AG09309 (cell line): ENCODE results near the gene PLD5.
"Not testable (repeated sequence)": the region's sequence is repeated elsewhere in the genome, so short reads cannot be mapped to it uniquely, and the experiment has no call there.

ENCODE experiments used
- DNase-seq: peaks from one replicate; pipeline ENCODE4 v3.0.0-alpha.2; 2010; ENCODE audit warnings: low read depth
- H3K4me3 ChIP-seq: 2 replicates; pipeline ENCODE4 v1.5.1; 2011; ENCODE audit warnings: mild to moderate bottlenecking, low read depth, low read length, moderate library complexity; ENCODE audit not compliant: control insufficient read depth
- TF ChIP-seq, protein P1 (sequence below): IDR thresholded peaks from 2 replicates; pipeline ENCODE4 v1.5.1; 2011; ENCODE audit warnings: mild to moderate bottlenecking, low read depth, low read length, inconsistent platforms; ENCODE audit not compliant: insufficient read depth, control insufficient read depth; ENCODE audit errors: missing control alignments

PLD5 gene

DNA sequence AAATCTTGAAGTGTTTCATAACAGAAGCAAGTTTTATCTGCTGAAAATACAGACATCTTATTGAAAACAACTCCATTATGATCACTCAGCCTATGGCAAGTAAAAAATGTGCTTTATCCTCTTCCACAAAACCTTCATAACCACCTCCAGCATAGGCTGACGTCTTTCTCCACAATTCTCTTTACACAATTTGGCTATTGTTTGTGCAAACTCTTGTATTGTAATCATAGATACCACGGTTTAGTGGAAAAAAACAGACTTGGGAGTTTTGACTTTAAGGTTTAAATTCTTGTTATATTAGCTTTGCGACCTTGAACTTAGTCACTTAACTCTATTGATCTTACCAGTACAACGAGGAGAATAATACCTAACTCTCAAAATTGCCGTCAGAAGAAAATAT lies 126.1 kb downstream of the PLD5 start:
- DNase-seq, result no peak
- TF ChIP-seq, protein P1, sequence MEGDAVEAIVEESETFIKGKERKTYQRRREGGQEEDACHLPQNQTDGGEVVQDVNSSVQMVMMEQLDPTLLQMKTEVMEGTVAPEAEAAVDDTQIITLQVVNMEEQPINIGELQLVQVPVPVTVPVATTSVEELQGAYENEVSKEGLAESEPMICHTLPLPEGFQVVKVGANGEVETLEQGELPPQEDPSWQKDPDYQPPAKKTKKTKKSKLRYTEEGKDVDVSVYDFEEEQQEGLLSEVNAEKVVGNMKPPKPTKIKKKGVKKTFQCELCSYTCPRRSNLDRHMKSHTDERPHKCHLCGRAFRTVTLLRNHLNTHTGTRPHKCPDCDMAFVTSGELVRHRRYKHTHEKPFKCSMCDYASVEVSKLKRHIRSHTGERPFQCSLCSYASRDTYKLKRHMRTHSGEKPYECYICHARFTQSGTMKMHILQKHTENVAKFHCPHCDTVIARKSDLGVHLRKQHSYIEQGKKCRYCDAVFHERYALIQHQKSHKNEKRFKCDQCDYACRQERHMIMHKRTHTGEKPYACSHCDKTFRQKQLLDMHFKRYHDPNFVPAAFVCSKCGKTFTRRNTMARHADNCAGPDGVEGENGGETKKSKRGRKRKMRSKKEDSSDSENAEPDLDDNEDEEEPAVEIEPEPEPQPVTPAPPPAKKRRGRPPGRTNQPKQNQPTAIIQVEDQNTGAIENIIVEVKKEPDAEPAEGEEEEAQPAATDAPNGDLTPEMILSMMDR, result no peak
- H3K4me3 ChIP-seq, result no peak overlapping the region

DNA sequence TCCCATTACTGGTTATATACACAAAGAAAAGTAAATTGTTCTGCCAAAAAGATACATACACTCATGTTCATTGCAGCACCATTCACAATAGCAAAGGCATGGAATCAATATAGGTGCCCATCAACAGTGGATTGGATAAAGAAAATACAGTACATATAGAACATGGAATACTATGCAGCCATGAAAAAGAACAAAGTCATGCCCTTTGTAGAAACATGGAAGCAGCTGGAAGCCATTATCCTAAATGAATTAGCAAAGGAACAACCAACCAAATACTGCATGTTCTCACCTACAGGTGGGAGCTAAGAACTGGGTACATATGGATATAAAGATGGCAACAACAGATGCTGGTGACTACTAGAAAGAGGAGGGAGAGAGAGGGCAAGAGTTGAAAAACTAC lies 132.6 kb downstream of the PLD5 start:
- DNase-seq, result no peak
- H3K4me3 ChIP-seq, result no peak overlapping the region
- TF ChIP-seq, protein P1, result no peak

DNA sequence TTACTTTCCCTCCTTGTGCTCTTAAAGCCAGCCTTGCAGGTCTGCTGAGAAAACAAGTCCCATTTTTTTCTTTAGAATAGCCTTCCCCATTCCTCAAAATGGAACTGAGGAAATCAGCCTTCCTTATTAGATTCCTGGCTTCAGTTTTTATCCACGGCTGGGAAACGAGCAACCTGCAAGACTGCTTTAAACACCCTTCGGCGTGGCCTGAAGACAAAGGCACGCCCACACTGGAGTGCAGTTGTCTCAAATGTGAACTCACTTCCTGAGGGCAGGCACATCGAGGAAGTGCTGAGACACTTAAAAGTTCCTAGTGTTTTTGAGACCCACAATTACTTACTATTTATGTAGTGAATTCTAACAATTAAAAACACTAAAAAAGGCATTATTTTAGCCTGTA lies 148.4 kb downstream of the PLD5 start:
- H3K4me3 ChIP-seq, DNase-seq: not testable (repeated sequence)

DNA sequence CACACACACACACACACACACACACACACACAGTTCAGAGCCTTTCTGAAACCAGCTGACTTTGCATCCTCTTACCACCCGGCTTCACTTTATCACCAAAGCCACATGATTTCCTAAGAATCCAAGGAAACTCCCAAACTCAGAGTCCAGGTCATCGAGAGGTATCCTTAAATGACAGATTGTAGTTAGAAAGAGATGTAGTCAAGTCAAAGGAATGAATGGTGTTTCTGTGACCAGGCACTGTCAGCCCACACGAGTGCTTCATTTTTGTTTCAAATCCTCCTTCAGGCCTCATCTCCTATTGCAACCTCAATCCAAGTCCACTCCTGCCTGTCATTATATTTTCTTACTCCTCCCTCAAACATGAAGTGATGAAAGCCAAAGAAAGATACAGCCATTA lies 174.1 kb downstream of the PLD5 start:
- H3K4me3 ChIP-seq, DNase-seq: not testable (repeated sequence)

DNA sequence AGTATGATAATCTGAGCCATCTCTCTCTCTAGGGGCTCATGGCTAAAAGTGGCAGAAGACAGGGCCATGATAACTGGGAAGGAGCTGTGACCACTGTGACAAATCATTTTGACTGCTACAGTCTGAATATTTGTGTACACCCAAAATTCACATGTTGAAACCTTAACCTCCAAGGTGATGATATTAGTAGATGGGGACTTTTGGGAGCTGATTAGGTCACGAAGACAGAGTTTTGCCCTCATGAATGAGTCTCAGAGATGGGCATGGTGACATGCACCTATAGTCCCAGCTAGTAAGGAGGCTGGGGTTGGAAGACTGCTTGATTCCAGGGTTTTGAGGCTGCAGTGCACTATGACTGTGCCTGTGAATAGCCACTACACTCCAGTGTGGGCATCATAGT lies 174.9 kb downstream of the PLD5 start:
- TF ChIP-seq, protein P1, result no peak
- H3K4me3 ChIP-seq, result no peak overlapping the region
- no peak for DNase-seq

GRCh38 chr1:242330865-242331264 lies 193.6 kb downstream of the PLD5 start:
- DNase-seq, H3K4me3 ChIP-seq: not testable (repeated sequence)

- H3K4me3 ChIP-seq, result not testable (repeated sequence)
Observed at GRCh38 chr1:242327381-242327780, 197.1 kb downstream of the PLD5 start.

GRCh38 chr1:242321981-242322380 lies 202.5 kb downstream of the PLD5 start:
- DNase-seq, H3K4me3 ChIP-seq: not testable (repeated sequence)

More at GRCh38 chr1:242327381-242327780, 197.1 kb downstream of the PLD5 start:
- not testable (repeated sequence) for DNase-seq

- no peak overlapping the region for H3K4me3 ChIP-seq
- TF ChIP-seq, protein P1, result no peak
- DNase-seq, result no peak
Observed at GRCh38 chr1:242318140-242318539, 206.4 kb downstream of the PLD5 start.

DNA sequence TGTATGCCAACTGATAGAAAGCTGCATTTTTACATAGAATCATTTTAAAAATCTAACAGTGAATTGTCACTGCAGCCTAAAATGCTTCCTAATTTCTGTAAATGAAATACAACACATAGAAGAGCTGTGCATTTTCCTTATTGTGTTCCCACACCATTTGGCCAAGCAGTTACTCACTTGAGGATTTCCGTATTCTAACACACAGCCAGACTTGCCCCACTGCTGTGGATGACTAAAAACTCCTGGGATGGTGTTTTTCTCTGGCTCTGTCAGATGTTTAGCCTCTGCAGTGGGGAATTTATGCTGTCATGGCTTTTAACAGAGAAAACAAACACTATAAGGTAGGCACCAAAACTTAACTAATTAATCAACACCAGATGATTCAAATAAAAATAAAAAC lies 209.6 kb downstream of the PLD5 start:
- not testable (repeated sequence) for DNase-seq, H3K4me3 ChIP-seq

DNA sequence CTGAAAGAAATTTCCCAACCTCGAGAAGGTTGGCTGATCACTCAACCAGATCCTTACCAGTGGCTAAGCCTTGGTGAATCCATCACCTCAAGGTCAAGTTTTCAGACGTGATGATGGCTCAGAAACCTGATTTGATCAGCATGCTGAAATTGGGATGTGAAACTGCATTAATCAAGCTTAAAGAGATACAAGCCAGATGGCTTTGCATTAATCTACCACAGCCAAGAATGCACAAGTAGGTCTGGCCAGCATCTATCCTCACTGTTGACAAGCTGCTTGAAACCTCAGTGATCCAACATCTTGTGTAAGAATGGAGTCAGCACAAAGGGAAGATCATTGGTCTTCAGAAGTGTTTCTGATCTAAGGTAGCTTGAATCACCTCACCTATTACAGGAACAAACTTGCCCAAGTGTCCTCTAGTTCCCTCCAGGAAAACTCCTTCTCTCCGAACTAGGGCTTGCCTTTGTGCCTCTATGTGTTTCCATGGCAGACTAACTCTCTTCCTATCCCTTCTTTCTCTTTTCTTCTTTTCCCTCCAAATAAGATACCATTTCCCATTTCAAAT lies 210.3 kb downstream of the PLD5 start:
- H3K4me3 ChIP-seq, DNase-seq: not testable (repeated sequence)

GRCh38 chr1:242308681-242309080 lies 215.8 kb downstream of the PLD5 start:
- DNase-seq, H3K4me3 ChIP-seq: not testable (repeated sequence)

DNA sequence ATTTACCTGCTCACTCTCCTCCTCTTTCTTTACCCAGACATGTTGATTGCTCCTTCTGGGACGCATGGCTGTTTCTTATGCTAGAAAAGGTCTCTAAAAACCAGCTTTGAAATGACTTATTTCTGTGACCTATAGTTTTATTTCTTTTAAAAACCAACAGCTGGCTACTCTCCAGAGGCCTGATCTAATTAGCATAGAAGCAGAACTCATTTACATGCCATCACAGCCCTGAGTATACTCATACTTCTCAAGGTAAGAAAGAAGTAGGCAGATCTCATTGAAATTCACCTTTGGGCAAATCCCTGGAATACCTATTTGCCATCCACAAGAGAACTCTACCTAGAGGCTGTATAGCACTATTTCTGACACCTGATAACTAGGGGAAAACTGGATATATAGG lies 230.7 kb downstream of the PLD5 start:
- H3K4me3 ChIP-seq, result not testable (repeated sequence)

DNA sequence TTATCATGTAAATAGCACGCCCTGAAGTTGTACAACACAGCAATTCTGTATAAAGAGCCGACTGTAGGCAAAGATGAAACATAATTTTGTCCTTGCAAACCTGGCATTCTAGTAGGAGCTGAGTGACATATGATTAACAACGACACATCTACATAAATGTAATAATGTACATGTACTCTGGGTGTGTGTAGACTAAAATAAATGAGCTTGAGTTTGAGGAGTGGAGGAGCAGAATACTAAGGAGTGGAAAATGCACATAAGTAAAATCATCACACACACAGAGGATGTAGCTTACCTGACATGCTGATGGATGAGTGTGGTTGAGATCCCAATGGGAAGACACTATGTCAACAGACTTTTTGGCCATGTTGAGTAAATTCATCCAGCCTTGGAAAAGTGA lies 236.4 kb downstream of the PLD5 start:
- H3K4me3 ChIP-seq, DNase-seq: not testable (repeated sequence)

More for the DNA sequence above, 230.7 kb downstream of the PLD5 start:
- DNase-seq, result not testable (repeated sequence)
